Measurements from ENCODE around the gene CETN2. TPM values are rescaled to one million over a fixed set of nuclear protein-coding genes. Genes with fewer than 3 reads are reported as not detected.
"Not testable (repeated sequence)": the region's sequence is repeated elsewhere in the genome, so short reads cannot be mapped to it uniquely, and the experiment has no call there.

The CETN2 gene
- total RNA-seq, 2 experiments from 2014 or later = 7.3 to 8.9 TPM

DNA sequence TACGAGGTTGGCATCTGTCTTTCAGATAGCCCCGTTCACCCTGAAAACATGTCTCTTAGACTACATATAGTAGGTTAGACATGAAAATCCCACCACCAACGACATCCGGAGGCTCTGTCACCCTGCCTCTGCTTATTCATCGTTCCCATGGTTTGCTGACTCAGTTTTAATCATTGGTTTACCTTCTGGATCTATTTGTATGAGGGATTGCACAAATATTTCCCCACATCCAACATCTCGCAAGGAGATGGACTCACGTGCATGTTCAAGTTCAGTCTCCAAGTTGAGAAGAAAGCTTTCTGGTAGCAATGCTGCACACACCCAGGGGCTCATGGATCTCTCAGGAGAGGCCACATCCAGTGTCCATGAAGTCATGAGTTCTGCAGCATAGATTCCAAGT is 10.8 kb downstream of the CETN2 start:
- no peaks in the 10 kb centered on the region for H3K36me3 Mint-ChIP-seq
- no peaks in the 10 kb centered on the region for H3K27me3 Mint-ChIP-seq
- no peak overlapping the region for H3K4me3 Mint-ChIP-seq
- H3K9me3 Mint-ChIP-seq = no peaks in the 10 kb centered on the region
- no peak overlapping the region for H3K27ac Mint-ChIP-seq
- POLR2A ChIA-PET = no interaction called here
- no peak for ATAC-seq (ENCODE audit: low read depth)
- no peaks in the 10 kb centered on the region for H3K4me1 Mint-ChIP-seq
- no peak for DNase-seq

DNA sequence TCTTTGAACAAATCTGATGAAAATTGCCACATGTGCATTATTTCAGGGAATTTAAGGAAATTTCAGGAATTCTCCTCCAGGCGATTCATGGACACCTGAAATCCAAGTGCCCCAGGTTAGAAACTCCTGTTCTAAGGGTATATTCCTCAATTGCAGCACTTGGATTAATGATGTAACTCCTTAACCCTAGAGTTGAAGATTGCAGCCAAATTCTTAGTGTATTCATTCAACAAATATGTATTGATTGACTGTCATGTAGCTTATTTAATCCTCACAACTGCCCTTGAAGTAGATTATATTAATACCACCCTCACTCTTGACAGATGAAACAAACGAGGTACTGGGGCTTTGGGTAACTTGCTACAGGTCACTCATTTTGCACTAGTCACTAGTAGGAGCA is 11.3 kb downstream of the CETN2 start:
- DNase-seq = no peak
- H3K36me3 Mint-ChIP-seq = no peaks in the 10 kb centered on the region
- peaks cover under 1% of the 10 kb centered on the region for H3K4me1 Mint-ChIP-seq
- H3K27ac Mint-ChIP-seq = no peak overlapping the region
- ATAC-seq (ENCODE audit: low read depth) = no peak
- H3K27me3 Mint-ChIP-seq = peaks cover 1% of the 10 kb centered on the region
- H3K9me3 Mint-ChIP-seq = no peaks in the 10 kb centered on the region
- no peak overlapping the region for H3K4me3 Mint-ChIP-seq
- POLR2A ChIA-PET = no interaction called here

DNA sequence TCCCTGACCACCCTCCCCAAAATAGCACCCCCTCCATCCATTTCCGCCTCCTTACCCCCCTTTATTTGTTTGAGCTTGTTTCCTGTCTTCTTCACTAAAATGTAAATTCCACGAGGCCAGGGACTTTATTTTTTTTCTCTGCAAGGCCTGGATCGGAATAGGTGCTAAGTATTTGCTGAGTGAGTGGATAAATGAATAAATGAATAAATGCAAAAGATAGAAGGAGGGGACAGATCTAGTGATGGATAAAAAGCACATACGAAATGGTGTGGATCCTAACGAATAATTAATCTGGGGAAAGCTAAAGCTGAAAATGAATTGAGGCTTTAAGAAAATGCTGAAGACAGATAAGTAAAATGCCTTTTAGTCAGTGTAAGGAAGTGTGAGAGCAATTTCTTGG is 12.2 kb downstream of the CETN2 start:
- H3K27me3 Mint-ChIP-seq = peaks cover 2% of the 10 kb centered on the region
- POLR2A ChIA-PET = no interaction called here
- peaks cover 5% of the 10 kb centered on the region for H3K4me1 Mint-ChIP-seq
- H3K27ac Mint-ChIP-seq = no peak overlapping the region
- DNase-seq (no peak), ATAC-seq (ENCODE audit: low read depth) (no peak)
- H3K36me3 Mint-ChIP-seq = no peaks in the 10 kb centered on the region
- H3K4me3 Mint-ChIP-seq = no peak overlapping the region
- H3K9me3 Mint-ChIP-seq = no peaks in the 10 kb centered on the region

GRCh38 chrX:152817078-152817764 is 13.3 kb downstream of the CETN2 start:
- no peak for ATAC-seq (ENCODE audit: low read depth)
- H3K4me1 Mint-ChIP-seq = peaks cover 7% of the 10 kb centered on the region
- H3K27me3 Mint-ChIP-seq = peaks cover 7% of the 10 kb centered on the region
- no peak overlapping the region for H3K4me3 Mint-ChIP-seq
- no peaks in the 10 kb centered on the region for H3K9me3 Mint-ChIP-seq
- POLR2A ChIA-PET = no interaction called here
- no peaks in the 10 kb centered on the region for H3K36me3 Mint-ChIP-seq
- no peak for DNase-seq
- H3K27ac Mint-ChIP-seq = no peak overlapping the region

DNA sequence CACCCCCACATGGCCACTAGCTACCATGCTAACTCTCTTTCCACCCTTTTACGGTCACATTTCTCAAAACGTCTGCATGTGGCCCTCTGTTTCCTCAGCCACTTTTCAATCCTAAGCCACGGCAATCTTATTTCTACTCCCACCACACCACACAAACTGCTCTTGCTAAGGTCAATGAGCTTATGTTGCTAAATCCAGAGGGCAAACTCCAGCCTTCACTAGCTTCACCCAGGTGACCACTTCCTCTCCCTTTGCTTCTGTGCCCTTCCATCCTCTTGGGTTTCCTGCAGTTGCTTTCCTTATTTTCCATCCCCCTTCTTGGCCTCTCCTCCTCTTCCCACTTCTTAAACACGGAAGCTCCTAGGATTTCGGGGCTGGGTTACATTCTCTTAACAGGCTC is 16.5 kb downstream of the CETN2 start:
- Mint-ChIP-seq H3K9me3 (no peaks in the 10 kb centered on the region), H3K36me3 (no peaks in the 10 kb centered on the region), H3K4me3 (peak overlapping the region; percentile 23), H3K4me1 (peaks cover 7% of the 10 kb centered on the region), H3K27me3 (peaks cover 7% of the 10 kb centered on the region), H3K27ac (no peak overlapping the region)
- DNase-seq (no peak), ATAC-seq (ENCODE audit: low read depth) (no peak)
- POLR2A ChIA-PET = no interaction called here

GRCh38 chrX:152813206-152813605 is 17.4 kb downstream of the CETN2 start:
- peaks cover 7% of the 10 kb centered on the region for H3K4me1 Mint-ChIP-seq
- no peaks in the 10 kb centered on the region for H3K36me3 Mint-ChIP-seq
- DNase-seq (no peak), ATAC-seq (ENCODE audit: low read depth) (no peak)
- H3K27me3 Mint-ChIP-seq = peaks cover 7% of the 10 kb centered on the region
- no peak overlapping the region for H3K4me3 Mint-ChIP-seq
- POLR2A ChIA-PET = no interaction called here
- no peaks in the 10 kb centered on the region for H3K9me3 Mint-ChIP-seq
- H3K27ac Mint-ChIP-seq = no peak overlapping the region

DNA sequence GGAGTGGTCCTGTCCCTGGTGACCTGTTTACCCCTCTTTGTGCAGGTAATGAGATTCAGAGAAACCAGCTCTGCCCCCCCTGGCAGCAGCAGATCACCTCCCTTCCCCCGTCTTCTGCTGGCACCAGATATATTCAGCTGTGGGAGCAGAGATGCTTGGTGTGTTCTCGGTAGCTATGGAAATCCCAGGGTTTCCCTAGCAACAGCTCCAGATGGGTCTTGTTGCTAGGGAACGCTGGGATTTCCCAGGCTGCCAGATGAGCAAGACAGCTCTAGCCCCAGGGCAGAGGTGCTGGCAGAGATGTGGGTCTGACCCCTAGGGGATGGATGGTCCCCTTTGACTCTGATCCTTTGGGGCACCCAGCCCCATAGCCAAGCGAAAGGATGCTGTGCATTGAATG is 20.2 kb downstream of the CETN2 start:
- ATAC-seq (ENCODE audit: low read depth) = no peak
- H3K4me1 Mint-ChIP-seq = peaks cover 7% of the 10 kb centered on the region
- no peaks in the 10 kb centered on the region for H3K9me3 Mint-ChIP-seq
- no peaks in the 10 kb centered on the region for H3K36me3 Mint-ChIP-seq
- DNase-seq = no peak
- H3K27me3 Mint-ChIP-seq = peaks cover 7% of the 10 kb centered on the region
- H3K27ac Mint-ChIP-seq = no peak overlapping the region
- POLR2A ChIA-PET = no interaction called here
- no peak overlapping the region for H3K4me3 Mint-ChIP-seq

- Mint-ChIP-seq H3K9me3 (no peaks in the 10 kb centered on the region), H3K27me3 (peaks cover 2% of the 10 kb centered on the region), H3K27ac (no peak overlapping the region), H3K4me3 (no peak overlapping the region), H3K36me3 (no peaks in the 10 kb centered on the region), H3K4me1 (no peaks in the 10 kb centered on the region)
- DNase-seq (no peak), ATAC-seq (ENCODE audit: low read depth) (no peak)
- POLR2A ChIA-PET = no interaction called here
Observed at GRCh38 chrX:152806035-152806434, 24.5 kb downstream of the CETN2 start.

GRCh38 chrX:152798945-152799344 is 31.6 kb downstream of the CETN2 start:
- ATAC-seq (ENCODE audit: low read depth) (no peak), DNase-seq (no peak)
- H3K27ac Mint-ChIP-seq = no peak overlapping the region
- H3K27me3 Mint-ChIP-seq = peaks cover 3% of the 10 kb centered on the region
- H3K4me3 Mint-ChIP-seq = no peak overlapping the region
- no peaks in the 10 kb centered on the region for H3K9me3 Mint-ChIP-seq
- H3K36me3 Mint-ChIP-seq = no peaks in the 10 kb centered on the region
- POLR2A ChIA-PET = no interaction called here
- H3K4me1 Mint-ChIP-seq = no peaks in the 10 kb centered on the region

DNA sequence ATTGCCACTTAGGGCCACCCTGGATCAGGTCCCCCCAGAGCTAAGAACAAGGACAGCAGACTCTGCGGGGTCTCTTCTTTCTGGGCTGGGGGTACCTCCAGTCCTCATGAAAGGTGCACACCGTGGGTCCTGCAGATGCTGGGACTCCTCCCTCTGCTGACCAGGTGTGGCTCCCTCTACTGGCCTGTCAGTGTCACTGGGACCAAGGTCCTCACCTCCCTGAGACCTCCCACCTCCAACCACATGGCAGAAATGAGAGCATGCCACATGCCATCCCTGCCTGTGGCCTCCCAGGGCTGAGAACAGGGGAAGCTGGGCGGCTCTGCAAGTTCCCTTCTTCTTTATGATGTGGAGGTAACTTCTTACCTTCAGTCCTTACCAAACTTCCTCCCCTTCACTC is 43.5 kb downstream of the CETN2 start:
- H3K4me3 Mint-ChIP-seq; H3K27ac Mint-ChIP-seq; H3K36me3 Mint-ChIP-seq; H3K9me3 Mint-ChIP-seq; POLR2A ChIA-PET; H3K4me1 Mint-ChIP-seq; ATAC-seq (ENCODE audit: low read depth); DNase-seq; H3K27me3 Mint-ChIP-seq: not testable (repeated sequence)

Other genes starting within 250 kb of the CETN2 start
- gene GABRQ, start 192.9 kb downstream of the CETN2 start, total RNA-seq = not detected
- gene MAGEA3, start 132.0 kb downstream of the CETN2 start, total RNA-seq = not detected
- under 1 TPM in 1 of 2 experiments, not detected in 1; 0.61 TPM for gene CSAG2, start 121.5 kb downstream of the CETN2 start, total RNA-seq
- not detected for gene MAGEA2B, start 116.1 kb downstream of the CETN2 start, total RNA-seq
- not detected for gene CSAG1, start 97.0 kb downstream of the CETN2 start, total RNA-seq
- gene MAGEA12, start 97.0 kb downstream of the CETN2 start, total RNA-seq = not detected
- not detected for gene MAGEA2, start 76.9 kb downstream of the CETN2 start, total RNA-seq
- not detected for gene CSAG3, start 71.5 kb downstream of the CETN2 start, total RNA-seq
- not detected for gene MAGEA6, start 61.1 kb downstream of the CETN2 start, total RNA-seq
- 10 to 100 TPM; 11.4 to 13.8 TPM for gene NSDHL, start 306 bp upstream of the CETN2 start, total RNA-seq
- gene ZNF185, start 67.3 kb upstream of the CETN2 start, total RNA-seq = 1 to 10 TPM; 1.6 to 1.9 TPM
- gene PNMA5, start 163.4 kb upstream of the CETN2 start, total RNA-seq = under 1 TPM; 0.17 TPM
- 1 to 10 TPM; 5.7 to 6.3 TPM for gene PNMA3, start 225.7 kb upstream of the CETN2 start, total RNA-seq
- gene PNMA6A, start 241.7 kb upstream of the CETN2 start, total RNA-seq = under 1 TPM; 0.40 to 0.97 TPM